ENCODE data around the gene DHPS. TPM values are rescaled to one million over a fixed set of nuclear protein-coding genes. Genes with fewer than 3 reads are reported as not detected.
A peak's percentile ranks its signal among the peaks of the same experiment; 100 is the strongest.
"Not testable (repeated sequence)": the region's sequence is repeated elsewhere in the genome, so short reads cannot be mapped to it uniquely, and the experiment has no call there.

Gene DHPS
- total RNA-seq, 6 experiments from 2014 or later: 29.5 to 60.5 (median 45.8) TPM

GRCh38 chr19:12701596-12702282 is 20.1 kb upstream of the DHPS start:
- Histone ChIP-seq H3K27ac (no peak overlapping the region), H3K27me3 (no peaks in the 10 kb centered on the region), H3K9me3 (no peaks in the 10 kb centered on the region), H3K4me3 (no peak overlapping the region), H3K36me3 (peaks cover 0 to 58% (median 28%) of the 10 kb centered on the region in 4 donors), H3K4me1 (peaks cover 0 to 4% (median 0%) of the 10 kb centered on the region in 4 donors)
- ATAC-seq: peak in 1 of 4 donors; percentile 7
- intact Hi-C loops (cut with DNase I): loop anchor here in 1 of 2 donors (10.0 kb wide), 1 partner anchor 53 kb away; the partner anchor contains the start of gene BEST2
- WGBS (ENCODE audit: insufficient coverage, low coverage, low lambda C conversion rate, missing lambda C conversion rate): 93% methylated on average over 14 of the region's 33 CpGs
- TF ChIP-seq POLR2A (IDR thresholded peaks at IDR 0.05) (no peak), CTCF (IDR thresholded peaks at IDR 0.05) (no peak)
- DNase-seq: no peak

- WGBS (ENCODE audit: insufficient coverage, low coverage, low lambda C conversion rate, missing lambda C conversion rate): 71% methylated on average over 5 of the region's 6 CpGs
- H3K4me1 ChIP-seq: peaks cover 0 to 11% (median 4%) of the 10 kb centered on the region in 4 donors
- ATAC-seq: no peak
These were observed 16.5 kb upstream of the DHPS start for GRCh38 chr19:12698138-12698537.

GRCh38 chr19:12697425-12697824 is 15.7 kb upstream of the DHPS start:
- ATAC-seq; H3K27me3 ChIP-seq; H3K4me3 ChIP-seq; H3K27ac ChIP-seq; H3K9me3 ChIP-seq; intact Hi-C loops (cut with DNase I); DNase-seq: not testable (repeated sequence)
- H3K4me1 ChIP-seq: peaks cover 0 to 11% (median 4%) of the 10 kb centered on the region in 4 donors
- H3K36me3 ChIP-seq: peaks cover 0 to 19% (median 6%) of the 10 kb centered on the region in 4 donors
- 90% methylated on average over 13 of the region's 22 CpGs for WGBS (ENCODE audit: insufficient coverage, low coverage, low lambda C conversion rate, missing lambda C conversion rate)

More at GRCh38 chr19:12698138-12698537, 16.5 kb upstream of the DHPS start:
- Histone ChIP-seq H3K4me3 (no peak overlapping the region), H3K36me3 (peaks cover 0 to 26% (median 7%) of the 10 kb centered on the region in 4 donors), H3K27ac (no peak overlapping the region), H3K27me3 (no peaks in the 10 kb centered on the region), H3K9me3 (no peaks in the 10 kb centered on the region)
- no peak for DNase-seq
- no peak for TF ChIP-seq CTCF (IDR thresholded peaks at IDR 0.05)
- no peak for TF ChIP-seq POLR2A (IDR thresholded peaks at IDR 0.05)
- intact Hi-C loops (cut with DNase I): no loop called here

GRCh38 chr19:12696366-12697335 is 15.0 kb upstream of the DHPS start, which contains the start of gene FBXW9:
Gene FBXW9, minus strand, starts transcription at chr19:12696631. Its CDS starts 50 bp downstream, at chr19:12696581.
- Histone ChIP-seq H3K27me3 (no peaks in the 10 kb centered on the region), H3K4me1 (peaks cover 0 to 11% (median 4%) of the 10 kb centered on the region in 4 donors), H3K9me3 (no peaks in the 10 kb centered on the region), H3K27ac (peak within 1 kb of the TSS; percentile 62 to 69 (median 68)), H3K4me3 (peak within 1 kb of the TSS; percentile 92 to 96 (median 96)), H3K36me3 (peaks cover 0 to 12% (median 5%) of the 10 kb centered on the region in 4 donors)
- DNase-seq (peak; percentile 92 to 96 (median 94)), ATAC-seq (peak; percentile 81 to 95 (median 90))
- 20% methylated on average over 15 of the region's 59 CpGs for WGBS (ENCODE audit: insufficient coverage, low coverage, low lambda C conversion rate, missing lambda C conversion rate)
- no peak for TF ChIP-seq CTCF (IDR thresholded peaks at IDR 0.05)
- TF ChIP-seq POLR2A (IDR thresholded peaks at IDR 0.05): peak; percentile 68
- intact Hi-C loops (cut with DNase I): no loop called here
